Muscle of leg (tissue), 11 donors: ENCODE measurements around the gene RSF1. TPM values are rescaled to one million over a fixed set of nuclear protein-coding genes. Genes with fewer than 3 reads are reported as not detected.

ENCODE experiments used
- DNase-seq: peaks from one replicate; pipeline ENCODE4 v3.0.0; 2013
- H3K27ac ChIP-seq: one replicate; pipeline ENCODE4 v1.5.1; 2013; ENCODE audit warnings: mild to moderate bottlenecking, low read length, control low read depth
- H3K27me3 ChIP-seq: one replicate; pipeline ENCODE4 v1.6.1; 2013; ENCODE audit warnings: low read length; ENCODE audit not compliant: control insufficient read depth, insufficient read depth
- H3K36me3 ChIP-seq: one replicate; pipeline ENCODE4 v1.6.1; 2013; ENCODE audit warnings: low read length; ENCODE audit not compliant: control insufficient read depth, insufficient read depth
- H3K4me1 ChIP-seq: one replicate; pipeline ENCODE4 v1.6.1; 2013; ENCODE audit warnings: low read length; ENCODE audit not compliant: control insufficient read depth, insufficient read depth
- H3K4me3 ChIP-seq: one replicate; pipeline ENCODE4 v1.5.1; 2013; ENCODE audit warnings: low read length, control low read depth
- H3K9me3 ChIP-seq: replicated peaks from 2 replicates; pipeline ENCODE4 v1.6.1; 2013; ENCODE audit warnings: low read depth, low read length; ENCODE audit not compliant: control insufficient read depth
- WGBS: methylation state at CpG from one replicate; pipeline ENCODE4 v1.1.5; 2013; ENCODE audit warnings: missing lambda C conversion rate; ENCODE audit not compliant: insufficient coverage; 5-methylcytosine and 5-hydroxymethylcytosine counted together
- polyA plus RNA-seq, 8 donors: library from polyadenylated mRNA; unstranded; fragments of 120-200 nt; gene quantifications; one replicate each; pipeline versions ENCODE4 v1.2.1 to v1.2.3, GENCODE V29; 2013; ENCODE audit warnings: inconsistent platforms in 1 of 8, low replicate concordance in 1 of 8; ENCODE audit not compliant: insufficient read length in 8 of 8, insufficient read depth in 1 of 8
- total RNA-seq: library from RNA; stranded (reverse); fragments of 120-200 nt; gene quantifications from one replicate; pipeline ENCODE4 v1.2.4, GENCODE V29; 2013

RSF1 gene
- total and polyA plus RNA-seq, 9 donors: 25.8 to 46.1 (median 36.9) TPM

GRCh38 chr11:77789061-77789730 is 31.3 kb downstream of the RSF1 start:
- H3K27me3 ChIP-seq: no peaks in the 10 kb centered on the region
- WGBS: 90% methylated on average over 7 of the region's 11 CpGs
- H3K9me3 ChIP-seq: peaks cover 3% of the 10 kb centered on the region
- H3K4me1 ChIP-seq: no peaks in the 10 kb centered on the region
- no peak overlapping the region for H3K4me3 ChIP-seq
- DNase-seq: no peak
- no peak overlapping the region for H3K27ac ChIP-seq
- H3K36me3 ChIP-seq: no peaks in the 10 kb centered on the region

GRCh38 chr11:77784572-77784971 is 36.0 kb downstream of the RSF1 start:
- 83% methylated on average over 2 of the region's 3 CpGs for WGBS
- H3K4me3 ChIP-seq: no peak overlapping the region
- no peaks in the 10 kb centered on the region for H3K4me1 ChIP-seq
- H3K27ac ChIP-seq: no peak overlapping the region
- H3K27me3 ChIP-seq: no peaks in the 10 kb centered on the region
- H3K36me3 ChIP-seq: no peaks in the 10 kb centered on the region
- H3K9me3 ChIP-seq: no peaks in the 10 kb centered on the region
- DNase-seq: no peak

DNA sequence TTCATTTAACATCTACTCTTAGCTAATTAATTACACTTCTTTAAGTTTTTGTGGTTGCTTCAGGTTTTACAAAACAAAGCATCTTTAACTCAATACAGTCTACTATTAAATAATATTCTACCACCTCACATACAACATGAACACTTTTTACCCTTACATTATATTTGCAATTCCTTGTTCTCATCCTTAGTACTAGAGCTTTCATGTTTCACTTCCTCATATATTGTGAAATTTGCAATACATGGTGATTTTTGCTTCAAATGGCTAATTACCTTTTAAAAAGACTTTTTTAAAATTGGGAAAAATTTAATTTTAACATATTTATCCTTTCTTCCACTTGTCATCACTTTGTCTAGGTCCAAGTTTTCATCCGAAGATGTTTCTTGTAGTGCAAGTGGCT is 37.5 kb downstream of the RSF1 start:
- H3K27me3 ChIP-seq: no peaks in the 10 kb centered on the region
- no peaks in the 10 kb centered on the region for H3K4me1 ChIP-seq
- H3K4me3 ChIP-seq: no peak overlapping the region
- H3K27ac ChIP-seq: no peak overlapping the region
- no peaks in the 10 kb centered on the region for H3K36me3 ChIP-seq
- no peak for DNase-seq
- H3K9me3 ChIP-seq: no peaks in the 10 kb centered on the region
- no CpG with 5 or more reads among the region's 1 CpG for WGBS

- H3K36me3 ChIP-seq: no peaks in the 10 kb centered on the region
- peak; percentile 25 for DNase-seq
- no peak overlapping the region for H3K4me3 ChIP-seq
- H3K27ac ChIP-seq: no peak overlapping the region
- H3K27me3 ChIP-seq: no peaks in the 10 kb centered on the region
- H3K9me3 ChIP-seq: no peaks in the 10 kb centered on the region
- no peaks in the 10 kb centered on the region for H3K4me1 ChIP-seq
Measured at GRCh38 chr11:77779935-77780334, 40.6 kb downstream of the RSF1 start.

GRCh38 chr11:77778549-77778948 is 42.0 kb downstream of the RSF1 start:
- Histone ChIP-seq H3K36me3 (no peaks in the 10 kb centered on the region), H3K27ac (no peak overlapping the region), H3K4me1 (no peaks in the 10 kb centered on the region), H3K9me3 (no peaks in the 10 kb centered on the region), H3K27me3 (no peaks in the 10 kb centered on the region), H3K4me3 (no peak overlapping the region)
- WGBS: no CpG with 5 or more reads among the region's 1 CpG
- no peak for DNase-seq

GRCh38 chr11:77778118-77778517 is 42.4 kb downstream of the RSF1 start:
- Histone ChIP-seq H3K27me3 (no peaks in the 10 kb centered on the region), H3K4me3 (no peak overlapping the region), H3K36me3 (no peaks in the 10 kb centered on the region), H3K9me3 (no peaks in the 10 kb centered on the region), H3K27ac (no peak overlapping the region), H3K4me1 (no peaks in the 10 kb centered on the region)
- no peak for DNase-seq
- no CpG with 5 or more reads among the region's 1 CpG for WGBS

DNA sequence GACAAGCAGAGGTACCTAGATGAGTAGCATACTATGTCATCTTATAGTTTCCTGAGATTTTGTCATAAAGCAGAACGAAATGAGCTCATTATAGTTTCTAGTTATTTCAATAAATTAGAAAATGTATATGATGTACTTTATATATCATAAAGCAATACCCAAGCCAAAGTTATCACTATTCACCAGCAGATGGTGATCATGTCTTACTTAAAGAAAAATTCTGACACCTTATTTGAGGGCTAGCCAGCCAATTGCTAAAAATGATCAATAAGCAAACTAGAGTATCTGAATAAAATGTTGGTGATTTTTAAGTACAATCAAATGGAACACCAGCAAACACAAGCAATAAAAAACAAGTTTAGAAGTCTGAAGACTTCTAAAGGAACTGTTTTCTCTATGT is 44.1 kb downstream of the RSF1 start:
- Histone ChIP-seq H3K27me3 (no peaks in the 10 kb centered on the region), H3K36me3 (no peaks in the 10 kb centered on the region), H3K9me3 (no peaks in the 10 kb centered on the region), H3K4me1 (no peaks in the 10 kb centered on the region), H3K27ac (no peak overlapping the region), H3K4me3 (no peak overlapping the region)
- peak; percentile 20 for DNase-seq
- WGBS: no CpG with 5 or more reads among the region's 1 CpG

GRCh38 chr11:77775936-77776335 is 44.6 kb downstream of the RSF1 start:
- no peaks in the 10 kb centered on the region for H3K9me3 ChIP-seq
- peak; percentile 33 for DNase-seq
- no peaks in the 10 kb centered on the region for H3K4me1 ChIP-seq
- H3K36me3 ChIP-seq: no peaks in the 10 kb centered on the region
- no peak overlapping the region for H3K27ac ChIP-seq
- no peak overlapping the region for H3K4me3 ChIP-seq
- WGBS: no CpG with 5 or more reads among the region's 2 CpGs
- no peaks in the 10 kb centered on the region for H3K27me3 ChIP-seq

GRCh38 chr11:77771135-77771534 is 49.4 kb downstream of the RSF1 start:
- 100% methylated on average over 1 of the region's 4 CpGs for WGBS
- H3K27ac ChIP-seq: no peak overlapping the region

GRCh38 chr11:77770629-77771028 is 49.9 kb downstream of the RSF1 start:
- H3K36me3 ChIP-seq: no peaks in the 10 kb centered on the region
- no peaks in the 10 kb centered on the region for H3K4me1 ChIP-seq
- H3K27me3 ChIP-seq: no peaks in the 10 kb centered on the region
- no peak overlapping the region for H3K4me3 ChIP-seq
- H3K9me3 ChIP-seq: no peaks in the 10 kb centered on the region
- no peak for DNase-seq
- no peak overlapping the region for H3K27ac ChIP-seq

More at GRCh38 chr11:77771135-77771534, 49.4 kb downstream of the RSF1 start:
- H3K4me1 ChIP-seq: no peaks in the 10 kb centered on the region
- H3K9me3 ChIP-seq: no peaks in the 10 kb centered on the region
- DNase-seq: no peak
- no peak overlapping the region for H3K4me3 ChIP-seq
- no peaks in the 10 kb centered on the region for H3K27me3 ChIP-seq
- no peaks in the 10 kb centered on the region for H3K36me3 ChIP-seq

DNA sequence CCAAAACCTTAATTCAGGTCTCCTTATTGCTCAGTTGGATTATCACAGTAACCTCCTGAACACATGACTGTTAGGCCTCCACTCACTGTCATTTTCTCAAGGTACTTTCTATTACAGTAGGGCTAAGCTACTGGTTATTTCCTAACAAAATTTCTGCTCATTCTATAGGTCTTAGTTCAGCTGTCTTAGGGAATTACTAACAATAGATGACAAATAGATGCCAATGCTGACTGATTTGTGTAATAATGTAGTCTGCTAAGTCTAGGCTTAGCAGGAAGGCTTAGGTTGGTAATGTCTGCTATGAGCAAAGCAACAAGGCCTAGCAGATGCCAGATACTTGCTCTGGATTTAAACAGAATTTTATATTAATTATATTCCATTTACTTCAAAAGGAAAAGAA is 58.1 kb downstream of the RSF1 start:
- no peaks in the 10 kb centered on the region for H3K4me1 ChIP-seq
- H3K27me3 ChIP-seq: no peaks in the 10 kb centered on the region
- H3K4me3 ChIP-seq: no peak overlapping the region
- H3K9me3 ChIP-seq: no peaks in the 10 kb centered on the region
- H3K36me3 ChIP-seq: peaks cover 6% of the 10 kb centered on the region
- no peak for DNase-seq
- no peak overlapping the region for H3K27ac ChIP-seq
